Adrenal gland (tissue), 12 donors: Measurements from ENCODE around the gene DPP7. TPM values are rescaled to one million over a fixed set of nuclear protein-coding genes. Genes with fewer than 3 reads are reported as not detected.

Source experiments
- DNase-seq, 7 donors: peaks; one replicate each; pipeline ENCODE4 v3.0.0-alpha.2; 2019 to 2020
- H3K27ac ChIP-seq, 5 donors: fragments of 200-600 bp; sonication (generic) in 4 of 5; 1 replicate in 3 of 5; 2 replicates in 2 of 5; pipeline versions ENCODE4 v1.5.1 to v1.8.0; 2016 to 2020; ENCODE audit warnings: mild to moderate bottlenecking in 1 of 5
- H3K27me3 ChIP-seq: fragments of 200-600 bp; 2 replicates; pipeline ENCODE4 v1.8.0; 2021
- H3K36me3 ChIP-seq, 2 donors: fragments of 200-600 bp; replicated peaks in 1 of 2; 1 replicate in 1 of 2; 2 replicates in 1 of 2; pipeline versions ENCODE4 v1.5.1 to v1.8.0; 2018 to 2022
- H3K4me1 ChIP-seq, 2 donors: fragments of 200-600 bp; replicated peaks in 1 of 2; 1 replicate in 1 of 2; 2 replicates in 1 of 2; pipeline versions ENCODE4 v1.5.1 to v1.8.0; 2018 to 2021
- H3K4me3 ChIP-seq, 4 donors: fragments of 200-600 bp; sonication (generic) in 3 of 4; one replicate each; pipeline ENCODE4 v1.5.1; 2016 to 2018
- H3K9me3 ChIP-seq, 3 donors: fragments of 200-600 bp; sonication (generic) in 1 of 3; replicated peaks in 1 of 3; 1 replicate in 2 of 3; 2 replicates in 1 of 3; pipeline versions ENCODE4 v1.5.1 to v1.8.0; 2016 to 2021
- CTCF ChIP-seq, 6 experiments: fragments of 450-650 bp in 4 of 6; fragments of 200-600 bp in 2 of 6; sonication (generic) in 1 of 6; IDR thresholded peaks; 1 replicate in 5 of 6; 2 replicates in 1 of 6; pipeline versions ENCODE4 v1.5.1 to v1.8.0; 2016 to 2021; ENCODE audit warnings: antibody characterized with exemption in 6 of 6, mild to moderate bottlenecking in 2 of 6, moderate library complexity in 1 of 6
- POLR2A ChIP-seq, 2 donors: fragments of 450-650 bp; IDR thresholded peaks; one replicate each; pipeline ENCODE4 v1.6.1; 2017; ENCODE audit warnings: antibody characterized with exemption in 2 of 2, mild to moderate bottlenecking in 2 of 2, moderate library complexity in 1 of 2
- WGBS, 4 donors: extraction: QIAGEN DNeasy Blood & Tissue Kit in 2 of 4; methylation state at CpG; one replicate each; pipeline versions ENCODE4 v1.1.5 to v1.1.7; 2013 to 2017; 5-methylcytosine and 5-hydroxymethylcytosine counted together
- intact Hi-C, 2 donors: fragments of 100-400 bp; cut with DNase I; formaldehyde crosslinking; loops; one replicate each; pipeline versions ENCODE4 v1.14.1 to v1.15.0; 2022 to 2023
- polyA plus RNA-seq, 3 donors: library from polyadenylated mRNA; stranded (reverse); fragments of 200-250 nt in 2 of 3; fragments of 350-450 nt in 1 of 3; fragmentation: Illumina TruSeq in 1 of 3; extraction: RNeasy Lipid Tissue Mini Kit (QIAGEN cat#74804) in 1 of 3; gene quantifications; one replicate each; pipeline ENCODE4 v1.2.3, GENCODE V29; 2013 to 2014
- total RNA-seq, 9 donors: library from RNA; depleted of rRNA in 4 of 9; stranded (reverse); fragments of >200 nt in 4 of 9; fragments of 120-200 nt in 1 of 9; fragmentation: NEBNext Ultra II Directional in 1 of 9; extraction: Animal tissue kit (Norgen Biotek cat#: 25700) in 1 of 9; gene quantifications; one replicate each; pipeline versions ENCODE4 v1.1.0 to v1.2.4, GENCODE V29; 2013 to 2023
- donor health status: healthy with polysubstance abuse.
- donor health status: Bipolar disorder and iron deficiency.
- donor health status: DM: yes; HTN: yes; CAD: no.
- donor health status: DM: no; HTN: no; CAD: no.
- donor health status: DM: no; HTN: no; CAD: no.
- donor health status: DM: yes; HTN: yes; CAD: no.

The DPP7 gene
- total and polyA plus RNA-seq, 12 donors = 52.6 to 1,938 (median 237) TPM

GRCh38 chr9:137087409-137087925, 27.1 kb downstream of the DPP7 start:
- DNase-seq = peak in 2 of 7 donors; percentile 37 to 48
- Histone ChIP-seq H3K27ac (peak overlapping the region in 4 of 5 donors; percentile 63 to 95 (median 94)), H3K27me3 (no peaks in the 10 kb centered on the region), H3K9me3 (no peaks in the 10 kb centered on the region), H3K4me1 (peaks cover 24 to 35% of the 10 kb centered on the region in 2 donors), H3K36me3 (peaks cover 0 to 7% of the 10 kb centered on the region in 2 donors), H3K4me3 (peak overlapping the region in 3 of 4 donors; percentile 49 to 74 (median 65))
- WGBS, 4 donors = 8 to 19% (median 14%) methylated on average over 17 to 22 of the region's 22 CpGs
- no peak for TF ChIP-seq POLR2A (IDR thresholded peaks at IDR 0.05)
- TF ChIP-seq CTCF (IDR thresholded peaks at IDR 0.05) = no peak
- intact Hi-C loops = no loop called here

- WGBS, 4 donors = 0 to 1% (median 0%) methylated on average over 16 to 100 of the region's 101 CpGs
- peak within 1 kb of the TSS; percentile 57 to 95 (median 94) for H3K27ac ChIP-seq
- H3K9me3 ChIP-seq = no peaks in the 10 kb centered on the region
- DNase-seq = peak; percentile 99
- peak within 1 kb of the TSS; percentile 31 to 74 (median 57) for H3K4me3 ChIP-seq
- H3K36me3 ChIP-seq = peaks cover 0 to 12% of the 10 kb centered on the region in 2 donors
- H3K4me1 ChIP-seq = peaks cover 24 to 35% of the 10 kb centered on the region in 2 donors
- no peaks in the 10 kb centered on the region for H3K27me3 ChIP-seq
- TF ChIP-seq POLR2A (IDR thresholded peaks at IDR 0.05) (peak; percentile 84 to 89), CTCF (IDR thresholded peaks at IDR 0.05) (no peak)
- intact Hi-C loops = no loop called here
Observed at GRCh38 chr9:137086531-137087408, 27.8 kb downstream of the DPP7 start, which contains the start of gene MAN1B1. Gene MAN1B1 (plus strand): TSS chr9:137086985. CDS start chr9:137087000, 15 bp downstream.

GRCh38 chr9:137085920-137086530, 28.5 kb downstream of the DPP7 start:
- Histone ChIP-seq H3K4me3 (peak overlapping the region; percentile 18 to 65 (median 32)), H3K36me3 (peaks cover 0 to 14% of the 10 kb centered on the region in 2 donors), H3K27ac (peak overlapping the region; percentile 57 to 95 (median 94)), H3K4me1 (peaks cover 24 to 35% of the 10 kb centered on the region in 2 donors), H3K27me3 (no peaks in the 10 kb centered on the region), H3K9me3 (no peaks in the 10 kb centered on the region)
- TF ChIP-seq POLR2A (IDR thresholded peaks at IDR 0.05) (no peak), CTCF (IDR thresholded peaks at IDR 0.05) (no peak)
- peak; percentile 72 to 88 (median 83) for DNase-seq
- intact Hi-C loops = no loop called here
- WGBS, 4 donors = 0 to 2% (median 0%) methylated on average over 9 to 58 of the region's 58 CpGs

- no peak overlapping the region for H3K4me3 ChIP-seq
- H3K9me3 ChIP-seq = no peaks in the 10 kb centered on the region
- intact Hi-C loops = no loop called here
- H3K27me3 ChIP-seq = no peaks in the 10 kb centered on the region
- WGBS, 4 donors = 67 to 76% (median 75%) methylated on average over 3 to 9 of the region's 9 CpGs
- TF ChIP-seq CTCF (IDR thresholded peaks at IDR 0.05) = no peak
- no peak for TF ChIP-seq POLR2A (IDR thresholded peaks at IDR 0.05)
- peaks cover 0 to 29% of the 10 kb centered on the region in 2 donors for H3K36me3 ChIP-seq
- H3K4me1 ChIP-seq = peaks cover 24 to 36% of the 10 kb centered on the region in 2 donors
- DNase-seq = peak in 2 of 7 donors; percentile 34 to 41
- H3K27ac ChIP-seq = peak overlapping the region in 3 of 5 donors; percentile 89 to 91 (median 91)
Observed at GRCh38 chr9:137084526-137084925, 30.0 kb downstream of the DPP7 start.
